PC-3 (cell line): ENCODE data around the gene PRDM12.

ENCODE experiments used
- EZH2 ChIP-seq: fragments of 300-600 bp; sonication (generic); IDR thresholded peaks from one replicate; pipeline ENCODE4 v1.6.1; 2017; ENCODE audit warnings: antibody characterized with exemption, mild to moderate bottlenecking, low read length; ENCODE audit not compliant: unreplicated experiment
- EZH2phosphoT487 ChIP-seq: fragments of 300-600 bp; sonication (generic); IDR thresholded peaks from 2 replicates; pipeline ENCODE4 v1.6.1; 2018; ENCODE audit warnings: mild to moderate bottlenecking, antibody characterized with exemption, low read length, borderline replicate concordance
- TF ChIP-seq, protein P1 (sequence below): fragments of 300-600 bp; sonication (generic); conservative IDR thresholded peaks from 2 replicates; pipeline ENCODE4 v1.5.1; 2017; ENCODE audit warnings: antibody characterized with exemption, low read depth, mild to moderate bottlenecking, low read length

DNA sequence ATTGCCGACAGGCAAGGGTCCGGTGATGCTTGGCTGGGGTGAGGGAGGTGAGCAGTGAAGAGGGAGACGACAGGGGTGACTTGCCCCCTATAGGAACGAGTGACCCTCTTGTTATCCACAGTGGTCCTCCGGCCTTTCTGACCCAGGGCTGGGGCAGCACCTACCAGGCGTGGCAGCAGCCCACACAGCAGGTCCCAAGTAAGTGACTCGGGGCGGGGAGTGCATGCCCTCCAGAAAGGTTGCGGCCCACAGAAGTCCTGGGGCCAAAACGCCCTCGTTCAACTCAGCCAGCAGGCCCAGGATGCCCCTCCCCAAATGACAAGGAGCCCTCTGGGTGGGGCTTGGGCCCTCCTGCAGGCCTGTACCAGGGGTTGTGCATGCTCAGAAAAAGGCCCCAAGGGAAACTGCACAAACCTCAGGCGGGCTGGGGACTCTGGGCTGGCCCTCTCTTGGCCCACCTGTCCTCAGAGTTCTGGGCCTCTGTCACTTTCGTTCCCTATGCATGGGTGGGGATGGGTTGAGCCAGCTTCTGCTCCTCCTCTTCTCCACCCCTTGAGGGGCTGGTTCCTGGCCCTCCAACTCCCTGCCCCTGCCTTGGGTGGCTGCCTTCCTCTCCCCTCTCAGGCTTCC is 32.2 kb upstream of the PRDM12 start:
- TF ChIP-seq, protein P1, sequence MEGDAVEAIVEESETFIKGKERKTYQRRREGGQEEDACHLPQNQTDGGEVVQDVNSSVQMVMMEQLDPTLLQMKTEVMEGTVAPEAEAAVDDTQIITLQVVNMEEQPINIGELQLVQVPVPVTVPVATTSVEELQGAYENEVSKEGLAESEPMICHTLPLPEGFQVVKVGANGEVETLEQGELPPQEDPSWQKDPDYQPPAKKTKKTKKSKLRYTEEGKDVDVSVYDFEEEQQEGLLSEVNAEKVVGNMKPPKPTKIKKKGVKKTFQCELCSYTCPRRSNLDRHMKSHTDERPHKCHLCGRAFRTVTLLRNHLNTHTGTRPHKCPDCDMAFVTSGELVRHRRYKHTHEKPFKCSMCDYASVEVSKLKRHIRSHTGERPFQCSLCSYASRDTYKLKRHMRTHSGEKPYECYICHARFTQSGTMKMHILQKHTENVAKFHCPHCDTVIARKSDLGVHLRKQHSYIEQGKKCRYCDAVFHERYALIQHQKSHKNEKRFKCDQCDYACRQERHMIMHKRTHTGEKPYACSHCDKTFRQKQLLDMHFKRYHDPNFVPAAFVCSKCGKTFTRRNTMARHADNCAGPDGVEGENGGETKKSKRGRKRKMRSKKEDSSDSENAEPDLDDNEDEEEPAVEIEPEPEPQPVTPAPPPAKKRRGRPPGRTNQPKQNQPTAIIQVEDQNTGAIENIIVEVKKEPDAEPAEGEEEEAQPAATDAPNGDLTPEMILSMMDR = no peak
- TF ChIP-seq EZH2 (no peak), EZH2phosphoT487 (no peak)
